H9 (cell line): ENCODE data around the gene HSPD1. TPM values are rescaled to one million over a fixed set of nuclear protein-coding genes. Genes with fewer than 3 reads are reported as not detected.

Experiments
- DNase-seq: peaks from one replicate; pipeline ENCODE4 v3.0.0-alpha.2; 2017
- H2AFZ ChIP-seq: one replicate; pipeline ENCODE4 v1.6.1; 2013; ENCODE audit warnings: mild to moderate bottlenecking, low read length, control low read depth, moderate library complexity
- H2AK5ac ChIP-seq: 2 replicates; pipeline ENCODE4 v1.6.1; 2013; ENCODE audit warnings: low read length, control low read depth, mixed read lengths; ENCODE audit not compliant: insufficient read length
- H2BK120ac ChIP-seq: one replicate; pipeline ENCODE4 v1.6.1; 2013; ENCODE audit warnings: low read depth, mild to moderate bottlenecking, low read length, control low read depth, inconsistent platforms; ENCODE audit not compliant: poor library complexity, severe bottlenecking
- H2BK12ac ChIP-seq: 2 replicates; pipeline ENCODE4 v1.6.1; 2013; ENCODE audit warnings: low read length, control low read depth, mixed read lengths, low read depth; ENCODE audit not compliant: insufficient read length
- H2BK15ac ChIP-seq: 2 replicates; pipeline ENCODE4 v1.6.1; 2013; ENCODE audit warnings: low read depth, low read length, control low read depth
- H2BK20ac ChIP-seq: one replicate; pipeline ENCODE4 v1.6.1; 2013; ENCODE audit warnings: low read depth, mild to moderate bottlenecking, low read length, control low read depth, inconsistent platforms; ENCODE audit not compliant: poor library complexity, severe bottlenecking
- H2BK5ac ChIP-seq: 2 replicates; pipeline ENCODE4 v1.6.1; 2013; ENCODE audit warnings: low read length, control low read depth, mixed read lengths; ENCODE audit not compliant: insufficient read length
- H3K14ac ChIP-seq: 2 replicates; pipeline ENCODE4 v1.6.1; 2013; ENCODE audit warnings: low read length, control low read depth; ENCODE audit not compliant: insufficient read depth
- H3K18ac ChIP-seq: 2 replicates; pipeline ENCODE4 v1.6.1; 2013; ENCODE audit warnings: low read depth, mild to moderate bottlenecking, mixed read lengths, low read length, control low read depth; ENCODE audit not compliant: insufficient read length
- H3K23ac ChIP-seq: 2 replicates; pipeline ENCODE4 v1.6.1; 2013; ENCODE audit warnings: low read length, control low read depth, mixed read lengths, low read depth; ENCODE audit not compliant: insufficient read length
- H3K23me2 ChIP-seq: 2 replicates; pipeline ENCODE4 v1.6.1; 2013; ENCODE audit warnings: low read depth, mild to moderate bottlenecking, mixed read lengths, low read length, control low read depth; ENCODE audit not compliant: insufficient read length, poor library complexity, severe bottlenecking
- H3K27ac ChIP-seq: 2 replicates; pipeline ENCODE4 v1.5.1; 2013; ENCODE audit warnings: low read length, control low read depth, mixed read lengths, low read depth; ENCODE audit not compliant: insufficient read length
- H3K27me3 ChIP-seq: 2 replicates; pipeline ENCODE4 v1.6.1; 2013; ENCODE audit warnings: low read length, control low read depth, inconsistent platforms; ENCODE audit not compliant: insufficient read depth
- H3K4ac ChIP-seq: 2 replicates; pipeline ENCODE4 v1.6.1; 2013; ENCODE audit warnings: low read depth, mild to moderate bottlenecking, control low read depth, inconsistent platforms, low read length, moderate library complexity
- H3K4me1 ChIP-seq: 2 replicates; pipeline ENCODE4 v1.6.1; 2013; ENCODE audit warnings: low read length, control low read depth, inconsistent platforms; ENCODE audit not compliant: insufficient read depth
- H3K4me2 ChIP-seq: 2 replicates; pipeline ENCODE4 v1.6.1; 2013; ENCODE audit warnings: low read length, control low read depth, mixed read lengths; ENCODE audit not compliant: insufficient read length, insufficient read depth
- H3K56ac ChIP-seq: 2 replicates; pipeline ENCODE4 v1.6.1; 2013; ENCODE audit warnings: low read depth, mild to moderate bottlenecking, mixed read lengths, low read length, control low read depth; ENCODE audit not compliant: insufficient read length
- H3K79me1 ChIP-seq: 2 replicates; pipeline ENCODE4 v1.6.1; 2013; ENCODE audit warnings: low read depth, mild to moderate bottlenecking, moderate library complexity, low read length, control low read depth, inconsistent platforms; ENCODE audit not compliant: insufficient read depth, poor library complexity, severe bottlenecking
- H3K79me2 ChIP-seq: 2 replicates; pipeline ENCODE4 v1.6.1; 2013; ENCODE audit warnings: low read length, control low read depth, inconsistent platforms; ENCODE audit not compliant: insufficient read depth
- H3K9ac ChIP-seq: 2 replicates; pipeline ENCODE4 v1.6.1; 2013; ENCODE audit warnings: low read length, control low read depth, mixed read lengths; ENCODE audit not compliant: insufficient read length; ENCODE audit errors: extremely low read depth
- H3K9me3 ChIP-seq: one replicate; pipeline ENCODE4 v1.6.1; 2013; ENCODE audit warnings: low read depth, low read length, inconsistent platforms; ENCODE audit not compliant: control insufficient read depth
- H3T11ph ChIP-seq: one replicate; pipeline ENCODE4 v1.6.1; 2013; ENCODE audit warnings: mild to moderate bottlenecking, low read length, control low read depth, inconsistent platforms
- H4K20me1 ChIP-seq: one replicate; pipeline ENCODE4 v1.6.1; 2013; ENCODE audit not compliant: control insufficient read depth, insufficient read length, insufficient read depth
- H4K5ac ChIP-seq: 2 replicates; pipeline ENCODE4 v1.6.1; 2013; ENCODE audit warnings: low read depth, mild to moderate bottlenecking, mixed read lengths, low read length, control low read depth; ENCODE audit not compliant: insufficient read length
- H4K8ac ChIP-seq: replicated peaks from 2 replicates; pipeline ENCODE4 v1.6.1; 2013; ENCODE audit warnings: low read length, control low read depth, mixed read lengths, low read depth; ENCODE audit not compliant: insufficient read length
- H4K91ac ChIP-seq: 2 replicates; pipeline ENCODE4 v1.6.1; 2013; ENCODE audit warnings: low read depth, mild to moderate bottlenecking, moderate library complexity, mixed read lengths, low read length, control low read depth; ENCODE audit not compliant: insufficient read length
- H3K27ac Mint-ChIP-seq, 3 experiments: 2 replicates in 2 of 3; 3 replicates in 1 of 3; pipeline ENCODE4 v1.8.0; 2020 to 2021; ENCODE audit warnings: mixed read lengths in 3 of 3, mild to moderate bottlenecking in 1 of 3, moderate library complexity in 1 of 3
- H3K27me3 Mint-ChIP-seq: 2 replicates; pipeline ENCODE4 v1.8.0; 2021; ENCODE audit warnings: low read depth, mild to moderate bottlenecking, moderate library complexity, mixed read lengths
- H3K36me3 Mint-ChIP-seq, 3 experiments: 2 replicates in 2 of 3; 3 replicates in 1 of 3; pipeline ENCODE4 v1.8.0; 2020 to 2021; ENCODE audit warnings: low read depth in 3 of 3, mixed read lengths in 3 of 3; ENCODE audit not compliant: insufficient read depth in 1 of 3
- H3K4me1 Mint-ChIP-seq, 2 experiments: 2 replicates each; pipeline ENCODE4 v1.8.0; 2020; ENCODE audit warnings: mixed read lengths in 2 of 2
- H3K4me3 Mint-ChIP-seq, 2 experiments: 2 replicates in 1 of 2; 3 replicates in 1 of 2; pipeline ENCODE4 v1.8.0; 2020 to 2021; ENCODE audit warnings: mild to moderate bottlenecking in 2 of 2, mixed read lengths in 2 of 2, moderate library complexity in 1 of 2
- H3K9me3 Mint-ChIP-seq, 2 experiments: 2 replicates in 1 of 2; 3 replicates in 1 of 2; pipeline ENCODE4 v1.8.0; 2020; ENCODE audit warnings: mild to moderate bottlenecking in 2 of 2, mixed read lengths in 2 of 2, moderate library complexity in 1 of 2
- CTCF ChIP-seq: fragments of 200-600 bp; sonication (generic); conservative IDR thresholded peaks from 3 replicates; pipeline ENCODE4 v1.8.0; 2021; ENCODE audit warnings: antibody characterized with exemption, mild to moderate bottlenecking
- WGBS: extraction: QIAGEN DNeasy Blood & Tissue Kit; methylation state at CpG from one replicate; pipeline ENCODE4 v1.1.7; 2013; ENCODE audit warnings: missing lambda C conversion rate, low lambda C conversion rate, mixed read lengths; ENCODE audit not compliant: insufficient read length; ENCODE audit errors: extremely low coverage; 5-methylcytosine and 5-hydroxymethylcytosine counted together
- total RNA-seq: library from RNA; stranded (reverse); gene quantifications from 2 replicates; pipeline ENCODE4 v1.2.1, GENCODE V29; 2021

HSPD1 gene
- total RNA-seq, 1 experiment from 2014 or later: 846 TPM

GRCh38 chr2:197548582-197548981 lies 48.9 kb upstream of the HSPD1 start:
- Histone ChIP-seq H3T11ph (no peak overlapping the region), H4K5ac (no peak overlapping the region), H3K27ac (no peak overlapping the region), H3K23me2 (no peaks in the 10 kb centered on the region), H3K14ac (no peak overlapping the region), H2BK12ac (no peak overlapping the region), H2BK120ac (no peak overlapping the region), H2AFZ (no peak overlapping the region), H3K4ac (no peak overlapping the region), H3K79me2 (no peaks in the 10 kb centered on the region), H3K9ac (no peak overlapping the region), H2AK5ac (no peak overlapping the region), H4K20me1 (no peaks in the 10 kb centered on the region), H4K8ac (no peak overlapping the region), H2BK5ac (no peak overlapping the region), H2BK20ac (no peak overlapping the region), H4K91ac (no peak overlapping the region), H3K23ac (no peak overlapping the region), H3K9me3 (no peaks in the 10 kb centered on the region), H3K18ac (no peak overlapping the region), H3K79me1 (peaks cover 4% of the 10 kb centered on the region), H3K27me3 (no peaks in the 10 kb centered on the region), H2BK15ac (no peak overlapping the region), H3K4me2 (no peak overlapping the region), H3K56ac (no peak overlapping the region), H3K4me1 (no peaks in the 10 kb centered on the region)
- Mint-ChIP-seq H3K9me3 (no peaks in the 10 kb centered on the region), H3K27me3 (no peaks in the 10 kb centered on the region), H3K4me3 (no peak overlapping the region), H3K36me3 (peaks cover 22 to 63% (median 35%) of the 10 kb centered on the region in 3 experiments), H3K27ac (peak overlapping the region in 1 of 3 experiments; percentile 64; a peak in 2 of 7 replicates), H3K4me1 (no peaks in the 10 kb centered on the region)
- DNase-seq: no peak
- no peak for TF ChIP-seq CTCF
- no CpG with 5 or more reads among the region's 5 CpGs for WGBS
